T-helper 2 cell treated with Interferon-gamma antibody and Interleukin-4, amounts not matched to agents 5 μg/mL and 100 μg/mL, for 36 hours (primary cell): Measurements from ENCODE around the gene RAD51B.

Source experiments
- DNase-seq: peaks from one replicate; pipeline ENCODE4 v3.0.0; 2021; ENCODE audit warnings: low spot score
- H3K27ac Mint-ChIP-seq: one replicate; pipeline ENCODE4 v1.8.0; 2021; ENCODE audit warnings: mild to moderate bottlenecking, mixed read lengths
- H3K27me3 Mint-ChIP-seq: one replicate; pipeline ENCODE4 v1.8.0; 2021; ENCODE audit warnings: low read depth, mixed read lengths
- H3K36me3 Mint-ChIP-seq: one replicate; pipeline ENCODE4 v1.8.0; 2021; ENCODE audit warnings: low read depth, mixed read lengths
- H3K4me1 Mint-ChIP-seq: one replicate; pipeline ENCODE4 v1.8.0; 2021; ENCODE audit warnings: low read depth, mixed read lengths
- H3K4me3 Mint-ChIP-seq: one replicate; pipeline ENCODE4 v1.8.0; 2022; ENCODE audit warnings: mild to moderate bottlenecking, moderate library complexity, mixed read lengths
- H3K9me3 Mint-ChIP-seq: one replicate; pipeline ENCODE4 v1.8.0; 2021; ENCODE audit warnings: mixed read lengths

The RAD51B gene

GRCh38 chr14:68518761-68519670 lies 699.4 kb downstream of the RAD51B start:
- no peak overlapping the region for H3K4me3 Mint-ChIP-seq
- DNase-seq = no peak
- no peaks in the 10 kb centered on the region for H3K9me3 Mint-ChIP-seq
- H3K27ac Mint-ChIP-seq = no peak overlapping the region
- no peaks in the 10 kb centered on the region for H3K36me3 Mint-ChIP-seq
- peaks cover under 1% of the 10 kb centered on the region for H3K4me1 Mint-ChIP-seq
- H3K27me3 Mint-ChIP-seq = peaks cover 2% of the 10 kb centered on the region

- no peaks in the 10 kb centered on the region for H3K36me3 Mint-ChIP-seq
- H3K9me3 Mint-ChIP-seq = peaks cover 1% of the 10 kb centered on the region
- H3K27me3 Mint-ChIP-seq = peaks cover 2% of the 10 kb centered on the region
- H3K27ac Mint-ChIP-seq = no peak overlapping the region
- no peaks in the 10 kb centered on the region for H3K4me1 Mint-ChIP-seq
- no peak overlapping the region for H3K4me3 Mint-ChIP-seq
- no peak for DNase-seq
Observed at GRCh38 chr14:68519671-68520187, 700.1 kb downstream of the RAD51B start.

GRCh38 chr14:68520637-68521556 lies 701.3 kb downstream of the RAD51B start:
- Mint-ChIP-seq H3K36me3 (no peaks in the 10 kb centered on the region), H3K4me3 (no peak overlapping the region), H3K4me1 (no peaks in the 10 kb centered on the region), H3K27me3 (peaks cover 2% of the 10 kb centered on the region), H3K9me3 (peaks cover 7% of the 10 kb centered on the region), H3K27ac (no peak overlapping the region)
- no peak for DNase-seq

GRCh38 chr14:68521557-68521901 lies 702.0 kb downstream of the RAD51B start:
- Mint-ChIP-seq H3K27ac (no peak overlapping the region), H3K36me3 (no peaks in the 10 kb centered on the region), H3K4me1 (no peaks in the 10 kb centered on the region), H3K9me3 (peaks cover 8% of the 10 kb centered on the region), H3K4me3 (no peak overlapping the region), H3K27me3 (peaks cover 2% of the 10 kb centered on the region)
- no peak for DNase-seq

GRCh38 chr14:68521961-68522509 lies 702.5 kb downstream of the RAD51B start:
- DNase-seq = no peak
- Mint-ChIP-seq H3K9me3 (peaks cover 8% of the 10 kb centered on the region), H3K27ac (no peak overlapping the region), H3K4me3 (no peak overlapping the region), H3K27me3 (no peaks in the 10 kb centered on the region), H3K4me1 (no peaks in the 10 kb centered on the region), H3K36me3 (no peaks in the 10 kb centered on the region)

- Mint-ChIP-seq H3K4me3 (no peak overlapping the region), H3K27ac (no peak overlapping the region), H3K4me1 (no peaks in the 10 kb centered on the region), H3K9me3 (peaks cover 8% of the 10 kb centered on the region), H3K27me3 (no peaks in the 10 kb centered on the region), H3K36me3 (no peaks in the 10 kb centered on the region)
- DNase-seq = no peak
Observed at GRCh38 chr14:68522510-68523325, 703.1 kb downstream of the RAD51B start.

- no peak overlapping the region for H3K27ac Mint-ChIP-seq
Observed at GRCh38 chr14:68523326-68523610, 703.7 kb downstream of the RAD51B start.

GRCh38 chr14:68523989-68524725 lies 704.6 kb downstream of the RAD51B start:
- H3K4me3 Mint-ChIP-seq = no peak overlapping the region
- no peak overlapping the region for H3K27ac Mint-ChIP-seq
- no peaks in the 10 kb centered on the region for H3K36me3 Mint-ChIP-seq
- DNase-seq = no peak
- H3K9me3 Mint-ChIP-seq = peaks cover 14% of the 10 kb centered on the region
- H3K27me3 Mint-ChIP-seq = no peaks in the 10 kb centered on the region
- no peaks in the 10 kb centered on the region for H3K4me1 Mint-ChIP-seq

More at GRCh38 chr14:68523326-68523610, 703.7 kb downstream of the RAD51B start:
- Mint-ChIP-seq H3K36me3 (no peaks in the 10 kb centered on the region), H3K27me3 (no peaks in the 10 kb centered on the region), H3K9me3 (peaks cover 12% of the 10 kb centered on the region), H3K4me1 (no peaks in the 10 kb centered on the region), H3K4me3 (no peak overlapping the region)
- DNase-seq = no peak

- H3K36me3 Mint-ChIP-seq = peaks cover 2% of the 10 kb centered on the region
- H3K27ac Mint-ChIP-seq = no peak overlapping the region
- no peak overlapping the region for H3K4me3 Mint-ChIP-seq
- no peaks in the 10 kb centered on the region for H3K27me3 Mint-ChIP-seq
- H3K9me3 Mint-ChIP-seq = peaks cover 28% of the 10 kb centered on the region
- DNase-seq = no peak
- H3K4me1 Mint-ChIP-seq = no peaks in the 10 kb centered on the region
Observed at GRCh38 chr14:68525516-68525915, 705.9 kb downstream of the RAD51B start.

GRCh38 chr14:68526512-68527091 lies 707.0 kb downstream of the RAD51B start:
- no peak for DNase-seq
- no peak overlapping the region for H3K4me3 Mint-ChIP-seq

GRCh38 chr14:68527329-68527851 lies 707.8 kb downstream of the RAD51B start:
- H3K36me3 Mint-ChIP-seq = peaks cover 5% of the 10 kb centered on the region
- peaks cover 35% of the 10 kb centered on the region for H3K9me3 Mint-ChIP-seq
- H3K4me3 Mint-ChIP-seq = no peak overlapping the region
- no peaks in the 10 kb centered on the region for H3K4me1 Mint-ChIP-seq
- H3K27me3 Mint-ChIP-seq = no peaks in the 10 kb centered on the region
- DNase-seq = no peak
- no peak overlapping the region for H3K27ac Mint-ChIP-seq

More at GRCh38 chr14:68526512-68527091, 707.0 kb downstream of the RAD51B start:
- Mint-ChIP-seq H3K9me3 (peaks cover 35% of the 10 kb centered on the region), H3K27me3 (no peaks in the 10 kb centered on the region), H3K4me1 (no peaks in the 10 kb centered on the region), H3K27ac (no peak overlapping the region), H3K36me3 (peaks cover 5% of the 10 kb centered on the region)

GRCh38 chr14:68528040-68528687 lies 708.6 kb downstream of the RAD51B start:
- Mint-ChIP-seq H3K36me3 (peaks cover 5% of the 10 kb centered on the region), H3K9me3 (peaks cover 35% of the 10 kb centered on the region), H3K27me3 (no peaks in the 10 kb centered on the region), H3K4me1 (no peaks in the 10 kb centered on the region), H3K4me3 (no peak overlapping the region), H3K27ac (no peak overlapping the region)
- DNase-seq = no peak
